A549 (cell line): ENCODE data around the gene CGREF1. TPM values are rescaled to one million over a fixed set of nuclear protein-coding genes. Genes with fewer than 3 reads are reported as not detected.

Experiments
- ATAC-seq, 2 experiments: fragments of 200-7000 bp in 1 of 2; fragments of >200 bp in 1 of 2; cut with Nextera tagmentation in 1 of 2; cut with Tn5 transposase in 1 of 2; 3 replicates each; pipeline versions ENCODE4 v1.8.0 to v1.9.1; 2018 to 2020; ENCODE audit warnings: mild to moderate bottlenecking in 1 of 2, moderate library complexity in 1 of 2
- CTCF ChIA-PET: fragments of 300-600 bp; sonication (Branson Sonifier 250); formaldehyde crosslinking; extraction: SDS; loops from one replicate; lab custom pipeline; 2021; ENCODE audit warnings: antibody characterized with exemption, inconsistent platforms; lab: Yijun Ruan, JAX
- POLR2A ChIA-PET: fragments of 350-600 bp; formaldehyde crosslinking; extraction: SDS; loops from one replicate; lab custom pipeline; 2021; ENCODE audit warnings: antibody characterized with exemption, inconsistent platforms; lab: Yijun Ruan, JAX
- DNase-seq, 2 experiments: peaks; one replicate each; pipeline versions ENCODE4 v3.0.0 to v3.0.0-alpha.2; 2011 to 2016; ENCODE audit warnings: low read depth in 1 of 2, low spot score in 1 of 2
- FAIRE-seq: peaks from 2 replicates; lab custom pipeline; 2011; peaks lifted over from hg19 to GRCh38; lab: Jason Lieb, UNC
- H3K27ac ChIP-seq, 2 experiments: fragments of >200 bp; sonication (Bioruptor Twin); formaldehyde crosslinking; 3 replicates each; pipeline ENCODE4 v1.5.1; 2016 to 2017
- H3K4me1 ChIP-seq: fragments of >200 bp; sonication (Bioruptor Twin); formaldehyde crosslinking; 3 replicates; pipeline ENCODE4 v1.6.1; 2016
- H3K4me2 ChIP-seq: fragments of >200 bp; sonication (Bioruptor Twin); formaldehyde crosslinking; 3 replicates; pipeline ENCODE4 v1.6.1; 2016
- H3K4me3 ChIP-seq: fragments of >200 bp; sonication (Bioruptor Twin); formaldehyde crosslinking; 3 replicates; pipeline ENCODE4 v1.5.1; 2016
- H3K9me3 ChIP-seq: fragments of >200 bp; sonication (Bioruptor Twin); formaldehyde crosslinking; 3 replicates; pipeline ENCODE4 v1.6.1; 2016
- ATOH8 ChIP-seq: fragments of 250-450 bp; sonication (Bioruptor Pico); IDR thresholded peaks from 2 replicates; pipeline ENCODE4 v1.5.0; 2020; ENCODE audit warnings: low read depth, mild to moderate bottlenecking, moderate library complexity
- CBX2 ChIP-seq: fragments of 200-600 bp; sonication (generic); IDR thresholded peaks from 2 replicates; pipeline ENCODE4 v1.6.1; 2016; ENCODE audit warnings: low read depth, mild to moderate bottlenecking, borderline replicate concordance
- CBX8 ChIP-seq: fragments of 200-600 bp; sonication (generic); IDR thresholded peaks from 2 replicates; pipeline ENCODE4 v1.6.1; 2016
- CHD2 ChIP-seq: fragments of 150-350 bp; IDR thresholded peaks from 2 replicates; pipeline ENCODE4 v1.6.1; 2014; ENCODE audit warnings: low read length; ENCODE audit not compliant: partially characterized antibody
- CHD4 ChIP-seq: fragments of 200-600 bp; sonication (generic); IDR thresholded peaks from 2 replicates; pipeline ENCODE4 v1.6.1; 2016; ENCODE audit warnings: antibody characterized with exemption, mild to moderate bottlenecking, borderline replicate concordance
- EHF ChIP-seq: fragments of 250-450 bp; sonication (Bioruptor Pico); IDR thresholded peaks from 2 replicates; pipeline ENCODE4 v1.5.0; 2020; ENCODE audit warnings: mild to moderate bottlenecking
- EP300 ChIP-seq, 2 experiments: fragments of >200 bp; sonication (Bioruptor Twin); formaldehyde crosslinking; IDR thresholded peaks; 2 replicates in 1 of 2; 3 replicates in 1 of 2; pipeline ENCODE4 v1.6.1; 2016 to 2017
- ESRRA ChIP-seq: fragments of 150-350 bp; IDR thresholded peaks from 2 replicates; pipeline ENCODE4 v1.6.1; 2014; ENCODE audit warnings: mild to moderate bottlenecking, low read length, borderline replicate concordance
- FOSB ChIP-seq: fragments of 250-450 bp; sonication (Bioruptor Pico); IDR thresholded peaks from 2 replicates; pipeline ENCODE4 v1.5.0; 2020; ENCODE audit warnings: mild to moderate bottlenecking, moderate library complexity
- FOXS1 ChIP-seq: fragments of 250-450 bp; sonication (Bioruptor Pico); IDR thresholded peaks from 2 replicates; pipeline ENCODE4 v1.5.0; 2020; ENCODE audit warnings: mild to moderate bottlenecking, moderate library complexity
- HDAC2 ChIP-seq: fragments of 200-600 bp; sonication (generic); IDR thresholded peaks from 2 replicates; pipeline ENCODE4 v1.6.1; 2016
- HMGXB4 ChIP-seq: fragments of 250-450 bp; sonication (Bioruptor Pico); IDR thresholded peaks from 2 replicates; pipeline ENCODE4 v1.5.0; 2021; ENCODE audit warnings: mild to moderate bottlenecking, moderate library complexity, borderline replicate concordance
- HOXA7 ChIP-seq: fragments of 250-450 bp; sonication (Bioruptor Pico); IDR thresholded peaks from 2 replicates; pipeline ENCODE4 v1.5.0; 2020; ENCODE audit warnings: mild to moderate bottlenecking, moderate library complexity
- JUN ChIP-seq, 2 experiments: fragments of >200 bp; sonication (Bioruptor Twin); formaldehyde crosslinking; IDR thresholded peaks; 2 replicates in 1 of 2; 3 replicates in 1 of 2; pipeline ENCODE4 v1.6.1; 2016 to 2017
- KDM1A ChIP-seq: fragments of 200-600 bp; sonication (generic); IDR thresholded peaks from 2 replicates; pipeline ENCODE4 v1.6.1; 2016; ENCODE audit warnings: low read depth, mild to moderate bottlenecking
- MAX ChIP-seq: IDR thresholded peaks from 2 replicates; pipeline ENCODE4 v1.6.1; 2012
- MAZ ChIP-seq: fragments of 150-350 bp; IDR thresholded peaks from 2 replicates; pipeline ENCODE4 v1.6.1; 2014; ENCODE audit warnings: antibody characterized with exemption, low read depth, low read length, borderline replicate concordance
- MYC ChIP-seq: IDR thresholded peaks from 2 replicates; pipeline ENCODE4 v1.6.1; 2012; ENCODE audit warnings: mild to moderate bottlenecking, inconsistent platforms, low read length, improper control_type of control experiment, borderline replicate concordance
- NFE2L2 ChIP-seq: fragments of 150-350 bp; conservative IDR thresholded peaks from 2 replicates; pipeline ENCODE4 v1.6.1; 2014; ENCODE audit warnings: low read length
- PHF8 ChIP-seq: fragments of 200-600 bp; sonication (generic); IDR thresholded peaks from 2 replicates; pipeline ENCODE4 v1.6.1; 2016; ENCODE audit warnings: low read depth, mild to moderate bottlenecking, antibody characterized with exemption, moderate library complexity, borderline replicate concordance
- POLR2AphosphoS2 ChIP-seq: conservative IDR thresholded peaks from 2 replicates; pipeline ENCODE4 v1.6.1; 2012; ENCODE audit warnings: low read length, improper control_type of control experiment, inconsistent platforms
- RAD21 ChIP-seq, 2 experiments: fragments of >200 bp in 1 of 2; sonication (Bioruptor Twin) in 1 of 2; formaldehyde crosslinking in 1 of 2; IDR thresholded peaks in 1 of 2; conservative IDR thresholded peaks in 1 of 2; 2 replicates in 1 of 2; 3 replicates in 1 of 2; pipeline ENCODE4 v1.6.1; 2012 to 2018; ENCODE audit warnings: inconsistent platforms in 1 of 2
- REST ChIP-seq: fragments of 200-600 bp; sonication (generic); IDR thresholded peaks from 2 replicates; pipeline ENCODE4 v1.6.1; 2016; ENCODE audit warnings: antibody characterized with exemption, mild to moderate bottlenecking, moderate library complexity
- RFX5 ChIP-seq: fragments of 450-650 bp; IDR thresholded peaks from 2 replicates; pipeline ENCODE4 v1.7.1; 2014; ENCODE audit warnings: antibody characterized with exemption, mild to moderate bottlenecking, moderate library complexity
- SREBF2 ChIP-seq: fragments of 450-650 bp; IDR thresholded peaks from 2 replicates; pipeline ENCODE4 v1.6.1; 2014; ENCODE audit warnings: mild to moderate bottlenecking, moderate library complexity
- TFCP2L1 ChIP-seq: fragments of 250-450 bp; sonication (Bioruptor Pico); IDR thresholded peaks from 2 replicates; pipeline ENCODE4 v1.5.0; 2021; ENCODE audit warnings: mild to moderate bottlenecking
- TP53 ChIP-seq: fragments of 250-450 bp; sonication (Bioruptor Pico); IDR thresholded peaks from 2 replicates; pipeline ENCODE4 v1.5.0; 2021; ENCODE audit warnings: mild to moderate bottlenecking, moderate library complexity
- USF2 ChIP-seq: fragments of 450-650 bp; IDR thresholded peaks from 2 replicates; pipeline ENCODE4 v1.6.1; 2014; ENCODE audit warnings: antibody characterized with exemption
- ZC3H11A ChIP-seq: fragments of 450-650 bp; IDR thresholded peaks from 2 replicates; pipeline ENCODE4 v1.6.1; 2014; ENCODE audit warnings: antibody characterized with exemption, mild to moderate bottlenecking
- ZFP36 ChIP-seq: fragments of 450-650 bp; IDR thresholded peaks from 2 replicates; pipeline ENCODE4 v1.6.1; 2014; ENCODE audit warnings: borderline replicate concordance; ENCODE audit not compliant: partially characterized antibody
- WGBS: methylation state at CpG from one replicate; pipeline ENCODE4 v1.1.6; 2017; ENCODE audit errors: missing lambda C conversion rate; 5-methylcytosine and 5-hydroxymethylcytosine counted together
- polyA plus RNA-seq, 4 experiments: library from polyadenylated mRNA; depleted of rRNA in 3 of 4; stranded (reverse); fragments of >200 nt; fragmentation: RNase III in 1 of 4; extraction: RNeasy Plus Mini Kit Qiagen cat#74134 plus additional on column Dnase treatment in 1 of 4; gene quantifications; 2 replicates in 3 of 4; 3 replicates in 1 of 4; pipeline ENCODE4 v1.2.3, GENCODE V29; 2011 to 2017

Gene CGREF1
- polyA plus RNA-seq, 2 of the 4 experiments (the other 2 are of a cell fraction): 5.1 to 5.8 TPM

GRCh38 chr2:27097341-27097740 is 21.6 kb downstream of the CGREF1 start:
- H3K27ac ChIP-seq: no peak overlapping the region
- ATAC-seq (no peak), FAIRE-seq (no peak), DNase-seq (no peak)
- ChIA-PET POLR2A (interaction anchor here (2.1 kb wide), 1 partner anchor 46 kb away, joined by 5 read pairs; the partner anchor contains the start of gene AGBL5), CTCF (interaction anchor here (0.7 to 12.0 kb wide), 24 partner anchors 11 to 265 kb away, joined by 3 to 197 read pairs (median 5); partner anchors contain the start of genes ATRAID, EMILIN1, KHK and SLC30A3)
- no peak overlapping the region for H3K4me2 ChIP-seq
- H3K9me3 ChIP-seq: no peaks in the 10 kb centered on the region
- H3K4me1 ChIP-seq: peaks cover 20% of the 10 kb centered on the region
- no peak overlapping the region for H3K4me3 ChIP-seq
- no peak for TF ChIP-seq RAD21 (conservative IDR thresholded peaks at IDR 0.05 in 1 of 2, IDR thresholded peaks at IDR 0.05 in 1 of 2)
- TF ChIP-seq RFX5: no peak
- TF ChIP-seq CHD2: no peak
- TF ChIP-seq FOSB: no peak
- TF ChIP-seq CBX8: no peak
- TF ChIP-seq JUN (IDR thresholded peaks at IDR 0.05): no peak
- TF ChIP-seq ESRRA: no peak
- no peak for TF ChIP-seq HMGXB4 (CRISPR knock-in tag)
- no peak for TF ChIP-seq HDAC2
- no peak for TF ChIP-seq MAZ
- TF ChIP-seq KDM1A: no peak
- TF ChIP-seq SREBF2: no peak
- no peak for TF ChIP-seq HOXA7
- no peak for TF ChIP-seq TP53
- no peak for TF ChIP-seq FOXS1 (CRISPR knock-in tag)
- TF ChIP-seq USF2: no peak
- TF ChIP-seq CHD4: no peak
- no peak for TF ChIP-seq ZFP36
- TF ChIP-seq REST: no peak
- TF ChIP-seq PHF8: no peak
- 79% methylated on average over 14 of the region's 14 CpGs for WGBS

- WGBS: 73% methylated on average over 3 of the region's 3 CpGs
- no peak for ATAC-seq
- DNase-seq: no peak
- Histone ChIP-seq H3K4me1 (peaks cover 20% of the 10 kb centered on the region), H3K27ac (no peak overlapping the region), H3K4me2 (no peak overlapping the region), H3K9me3 (no peaks in the 10 kb centered on the region), H3K4me3 (no peak overlapping the region)
- no peak for FAIRE-seq
- ChIA-PET CTCF (interaction anchor here (0.7 to 12.0 kb wide), 20 partner anchors 12 to 266 kb away, joined by 3 to 197 read pairs (median 5); partner anchors contain the start of genes ABHD1, ATRAID, EMILIN1 and KHK), POLR2A (interaction anchor here (2.1 kb wide), 1 partner anchor 46 kb away, joined by 5 read pairs; the partner anchor contains the start of gene AGBL5)
- no peak for TF ChIP-seq CBX2
- no peak for TF ChIP-seq NFE2L2
- TF ChIP-seq POLR2AphosphoS2: no peak
- no peak for TF ChIP-seq USF2
- TF ChIP-seq PHF8: no peak
- no peak for TF ChIP-seq ZC3H11A
- TF ChIP-seq MYC: no peak
- TF ChIP-seq MAX: no peak
- TF ChIP-seq TP53: no peak
- no peak for TF ChIP-seq ZFP36
- TF ChIP-seq EHF (CRISPR knock-in tag): no peak
- no peak for TF ChIP-seq ATOH8 (CRISPR knock-in tag)
- no peak for TF ChIP-seq TFCP2L1 (CRISPR knock-in tag)
- TF ChIP-seq EP300 (IDR thresholded peaks at IDR 0.05): no peak
Observed at GRCh38 chr2:27096748-27097297, 22.1 kb downstream of the CGREF1 start.
